HG03196 (cell line): ENCODE measurements around the gene CMTM4.
"Not testable (repeated sequence)": the region's sequence is repeated elsewhere in the genome, so short reads cannot be mapped to it uniquely, and the experiment has no call there.

Experiments
- ATAC-seq: cut with Tn5 transposase; IDR thresholded peaks from one replicate; pipeline ENCODE4 v1.9.1; 2021; ENCODE audit not compliant: unreplicated experiment

CMTM4 gene

DNA sequence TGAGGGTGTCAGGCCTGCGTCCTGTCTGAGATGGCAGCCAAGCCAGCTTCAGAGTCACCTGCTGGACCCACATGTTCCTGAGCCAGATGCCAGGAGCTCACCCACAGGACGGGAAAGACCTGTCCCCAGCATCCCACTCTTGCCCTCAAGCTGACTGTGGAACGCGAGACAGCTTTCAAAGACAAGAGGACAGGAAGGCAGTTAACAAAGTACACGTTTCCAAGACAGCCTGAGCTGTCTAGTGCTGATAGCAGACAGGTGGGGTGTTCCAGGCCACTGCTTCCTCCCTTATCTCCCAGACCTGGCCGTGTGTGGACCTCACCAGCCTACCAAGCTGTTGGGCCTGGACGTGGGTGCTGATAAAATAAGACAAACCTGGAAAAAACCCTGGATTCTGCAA is 78.8 kb downstream of the CMTM4 start:
- no peak for ATAC-seq

DNA sequence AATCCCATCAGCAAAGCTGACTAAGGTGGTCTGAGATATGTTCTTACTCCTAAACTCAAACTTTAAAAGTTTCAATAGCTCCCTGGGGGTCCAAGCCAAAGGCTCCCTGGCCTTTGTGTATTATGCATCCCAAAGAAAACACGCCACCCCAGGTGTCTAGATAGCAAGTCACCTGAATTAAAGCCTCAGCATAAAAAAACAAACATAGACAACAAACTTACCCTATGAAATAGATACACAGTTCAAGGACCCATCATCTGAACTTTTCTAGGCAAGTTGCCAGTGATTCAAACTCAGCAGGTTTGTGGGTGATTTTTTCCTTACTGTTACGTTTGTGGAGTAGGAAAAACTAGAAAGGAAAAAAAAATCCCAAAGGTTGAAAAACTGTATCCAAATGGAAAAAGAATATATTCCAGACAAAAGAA is 79.5 kb downstream of the CMTM4 start:
- no peak for ATAC-seq

DNA sequence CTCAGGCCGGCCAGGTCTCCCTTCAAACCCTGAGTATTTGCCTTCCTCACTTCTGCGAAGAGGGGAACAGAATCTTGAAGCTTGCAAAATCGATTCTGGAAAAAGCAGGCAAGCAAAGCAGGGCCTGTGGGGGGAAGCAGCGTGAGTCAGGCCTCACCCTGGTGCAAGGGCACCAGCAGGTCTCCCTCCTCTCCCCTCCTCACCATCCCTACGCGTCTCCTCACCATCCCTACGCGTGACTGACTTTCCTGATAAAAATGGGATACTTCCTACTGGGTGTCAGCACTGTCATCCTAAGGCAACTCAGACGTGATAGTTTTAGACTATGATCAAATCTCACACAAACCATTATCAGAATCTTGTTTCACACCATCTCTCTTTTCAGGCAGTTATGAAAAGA is 80.0 kb downstream of the CMTM4 start:
- ATAC-seq = no peak

DNA sequence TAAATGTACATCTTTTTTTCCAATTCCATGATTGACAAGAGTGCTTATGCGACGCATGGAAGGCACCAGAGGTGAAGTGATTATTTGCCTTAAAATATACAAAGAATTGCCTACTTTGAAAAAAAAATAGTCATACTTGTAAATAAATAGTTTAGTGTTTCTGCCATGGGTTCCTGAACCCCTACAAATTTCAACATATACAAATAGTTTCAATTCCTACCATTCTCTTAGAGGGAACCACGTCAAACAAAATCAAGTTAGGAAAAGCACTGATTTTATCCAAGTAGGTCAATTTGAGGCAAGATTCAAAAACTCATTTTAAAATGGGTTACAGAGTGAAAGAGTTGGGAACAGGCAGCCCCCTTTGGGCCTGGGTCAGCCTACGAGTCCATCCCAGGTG is 80.4 kb downstream of the CMTM4 start:
- ATAC-seq = no peak

DNA sequence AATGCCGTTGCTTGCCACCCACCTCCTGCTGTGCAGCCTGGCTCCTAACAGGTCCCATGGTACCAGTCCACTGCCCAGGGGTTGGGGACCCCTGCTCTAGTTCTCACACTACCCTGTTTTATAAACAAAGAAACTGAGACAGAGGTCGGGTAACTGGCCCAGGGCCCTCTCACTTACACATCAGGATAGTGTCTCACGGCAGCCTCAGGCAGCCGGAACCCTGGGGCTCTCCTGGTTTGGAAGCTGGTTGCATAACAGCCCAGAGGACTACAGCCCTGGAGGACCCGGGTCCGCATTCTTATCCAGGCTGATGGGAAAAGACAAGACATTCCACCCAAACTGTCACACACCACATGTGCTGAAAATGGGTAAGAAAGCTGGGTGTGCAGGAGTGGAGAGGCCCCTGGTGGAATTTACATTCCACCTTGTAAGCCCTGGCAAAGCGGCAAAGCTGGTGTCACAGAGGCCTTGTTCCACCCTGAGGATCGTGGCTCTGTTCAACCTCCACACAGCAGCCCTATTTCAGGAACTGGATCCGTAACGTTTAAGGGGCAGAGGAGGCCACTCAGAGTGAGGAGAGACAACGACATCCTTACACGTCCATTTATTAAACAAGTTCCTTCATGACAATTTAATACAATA is 82.3 kb downstream of the CMTM4 start:
- no peak for ATAC-seq

DNA sequence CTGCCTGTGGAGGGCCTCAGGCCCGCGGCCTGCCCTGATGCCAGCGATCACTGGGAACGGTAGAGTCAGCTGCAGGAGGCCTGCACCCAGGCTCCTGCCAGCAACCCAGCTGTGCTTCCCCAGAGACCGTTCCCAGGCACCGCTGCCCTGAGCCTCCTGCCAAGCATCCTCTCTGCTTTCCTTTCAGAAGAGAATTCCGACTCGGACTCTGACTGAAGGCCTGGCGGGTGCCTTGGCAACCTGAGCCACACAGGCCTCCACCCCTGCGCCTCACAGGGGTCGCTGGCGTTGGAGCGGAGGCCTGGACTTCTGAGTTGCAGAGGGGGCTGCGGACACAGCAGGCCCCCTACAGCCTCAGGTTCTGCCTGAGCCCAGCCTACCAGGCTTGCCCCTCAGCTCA is 84.1 kb downstream of the CMTM4 start:
- no peak for ATAC-seq

DNA sequence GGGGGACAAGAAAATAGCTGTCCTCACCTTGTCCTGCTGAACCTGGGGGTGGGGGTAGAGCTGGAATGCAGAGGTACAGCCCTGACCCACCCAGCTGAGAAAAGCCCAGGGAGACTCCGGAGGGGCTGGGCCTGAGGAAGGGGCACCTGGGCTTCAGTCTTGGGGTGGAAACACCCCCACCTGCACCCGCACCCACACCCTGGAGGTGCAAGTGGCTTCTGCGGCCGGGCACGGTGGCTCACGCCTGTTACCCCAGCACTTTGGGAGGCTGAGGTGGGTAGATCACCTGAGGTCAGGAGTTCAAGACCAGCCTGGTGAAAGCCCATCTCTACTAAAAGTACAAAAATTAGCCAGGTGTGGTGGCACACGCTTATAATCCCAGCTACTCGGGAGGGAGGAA is 84.6 kb downstream of the CMTM4 start:
- not testable (repeated sequence) for ATAC-seq

DNA sequence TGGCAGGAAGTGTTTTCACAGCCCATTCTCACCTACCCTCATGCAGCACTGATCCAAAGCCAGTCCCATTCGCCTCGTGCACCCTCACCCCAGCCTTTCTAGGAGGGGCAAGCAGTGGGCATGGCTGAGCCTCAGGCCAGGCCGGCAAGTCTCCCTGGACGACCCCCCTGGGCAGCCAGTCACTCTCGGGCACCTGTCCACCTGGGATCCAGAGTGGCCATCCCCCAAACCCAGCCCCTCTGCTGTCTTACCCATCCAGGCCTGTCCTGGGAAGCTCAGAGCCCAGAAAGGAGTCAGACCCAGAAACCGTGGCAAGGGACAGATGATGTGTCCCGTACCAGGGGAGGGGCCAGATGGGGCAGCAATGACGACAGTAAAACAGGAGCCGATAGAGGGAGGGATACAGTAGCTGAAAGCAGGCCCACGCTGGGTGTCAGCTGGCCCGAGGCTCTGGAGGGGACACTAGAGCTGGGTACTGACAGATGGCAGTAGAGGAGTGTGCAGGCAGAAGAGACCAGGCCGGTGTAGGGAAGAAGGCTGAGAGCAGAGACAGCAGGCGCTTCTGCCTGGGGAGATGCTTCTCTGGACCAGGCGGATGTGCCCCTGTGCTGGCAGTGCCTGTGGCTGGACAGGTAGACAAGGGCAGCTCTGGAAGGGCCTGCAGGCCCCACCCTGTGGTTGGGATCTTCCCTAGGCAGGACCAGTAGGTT is 86.3 kb downstream of the CMTM4 start:
- no peak for ATAC-seq

DNA sequence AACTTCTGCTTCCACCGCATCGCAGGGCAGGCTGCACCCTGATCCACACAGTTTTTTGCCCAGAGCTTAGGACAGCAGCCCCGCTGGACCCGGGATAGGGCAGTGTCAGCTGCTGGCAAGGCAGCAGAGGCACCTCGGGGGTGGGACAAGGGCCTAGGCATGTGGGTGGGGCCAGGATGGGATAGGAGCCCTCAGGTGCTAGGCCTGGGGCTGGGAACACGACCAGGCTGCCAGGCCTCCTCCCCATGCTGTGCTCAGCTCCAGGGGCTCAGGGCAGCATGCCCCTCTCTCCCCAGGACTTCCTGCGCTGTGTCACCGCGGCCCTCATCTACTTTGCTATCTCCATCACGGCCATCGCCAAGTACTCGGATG is 87.4 kb downstream of the CMTM4 start:
- ATAC-seq = no peak

DNA sequence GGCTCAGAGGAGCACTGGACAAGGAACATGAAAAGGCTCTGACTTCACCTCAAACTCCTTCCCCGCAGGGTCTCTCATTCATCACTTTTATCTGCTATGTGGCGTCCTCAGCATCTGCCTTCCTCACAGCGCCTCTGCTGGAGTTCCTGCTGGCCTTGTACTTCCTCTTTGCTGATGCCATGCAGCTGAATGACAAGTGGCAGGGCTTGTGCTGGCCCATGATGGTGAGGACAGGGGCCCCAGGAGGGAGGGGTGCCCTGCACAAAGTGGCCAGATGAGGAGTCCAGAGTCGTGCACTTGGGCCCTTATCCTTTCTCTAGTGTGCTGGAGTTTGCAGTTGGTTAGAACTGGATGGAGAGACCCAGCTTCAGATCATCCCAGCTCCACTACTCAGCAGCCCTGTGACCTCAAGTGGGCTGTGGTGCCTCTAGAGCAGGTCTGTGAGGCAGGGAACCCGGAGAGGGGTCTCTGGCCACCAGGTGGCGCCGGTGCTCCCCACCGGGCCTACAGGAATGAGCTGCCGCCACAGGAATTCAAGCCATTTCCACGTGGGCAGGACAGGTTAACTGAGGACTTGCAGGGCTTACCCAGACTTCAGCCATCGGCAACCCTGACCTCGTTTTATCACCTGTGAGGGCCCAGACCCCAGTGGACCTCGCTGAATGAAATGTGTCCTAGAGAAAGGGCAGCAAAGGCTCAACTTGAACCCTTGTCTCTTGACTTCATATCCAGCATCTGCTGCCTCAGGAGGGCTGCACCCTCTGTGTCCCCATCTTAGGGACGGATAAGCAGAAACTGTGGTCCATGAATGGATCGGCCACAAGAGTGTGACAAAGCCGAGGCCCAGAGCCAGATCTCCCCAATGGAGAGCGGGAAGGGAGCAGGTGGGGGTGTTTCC is 88.1 kb downstream of the CMTM4 start:
- no peak for ATAC-seq

DNA sequence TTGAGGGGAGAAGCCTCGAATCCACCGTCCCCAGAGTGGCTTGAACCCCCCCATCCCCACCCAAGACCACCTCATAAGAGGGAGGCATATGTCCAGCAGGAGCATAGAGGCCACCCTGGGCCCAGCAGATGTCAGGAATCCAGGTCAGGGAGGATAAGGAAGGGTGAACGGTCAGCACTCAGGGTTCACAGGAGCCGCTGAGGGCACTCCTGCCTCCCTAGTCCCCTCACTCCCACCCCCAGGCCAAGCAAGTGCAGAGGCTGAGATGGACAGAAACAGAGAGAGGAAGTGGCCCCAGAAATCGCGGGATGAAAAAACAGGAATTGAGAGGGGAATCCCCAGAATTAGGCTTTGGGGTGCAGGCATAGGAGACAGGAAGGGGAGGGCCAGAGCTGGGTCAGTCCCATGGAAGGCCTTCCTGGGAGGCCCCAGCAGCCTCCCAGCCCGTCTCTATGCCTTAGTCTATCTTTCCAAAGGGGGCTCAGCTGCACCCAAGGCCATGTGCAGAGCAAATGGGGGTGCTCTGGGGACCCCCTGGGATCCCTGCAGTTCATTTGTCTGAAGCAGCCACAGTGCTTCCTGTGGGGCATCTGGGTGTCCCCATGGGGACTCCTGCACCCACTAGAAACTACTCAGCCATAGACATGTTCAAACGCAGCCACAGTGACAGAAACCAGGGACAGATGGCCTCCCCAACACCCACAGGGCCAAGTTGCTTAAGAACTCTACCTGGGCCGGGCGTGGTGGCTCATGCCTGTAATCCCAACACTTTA is 90.4 kb downstream of the CMTM4 start:
- ATAC-seq = peak; percentile 70

DNA sequence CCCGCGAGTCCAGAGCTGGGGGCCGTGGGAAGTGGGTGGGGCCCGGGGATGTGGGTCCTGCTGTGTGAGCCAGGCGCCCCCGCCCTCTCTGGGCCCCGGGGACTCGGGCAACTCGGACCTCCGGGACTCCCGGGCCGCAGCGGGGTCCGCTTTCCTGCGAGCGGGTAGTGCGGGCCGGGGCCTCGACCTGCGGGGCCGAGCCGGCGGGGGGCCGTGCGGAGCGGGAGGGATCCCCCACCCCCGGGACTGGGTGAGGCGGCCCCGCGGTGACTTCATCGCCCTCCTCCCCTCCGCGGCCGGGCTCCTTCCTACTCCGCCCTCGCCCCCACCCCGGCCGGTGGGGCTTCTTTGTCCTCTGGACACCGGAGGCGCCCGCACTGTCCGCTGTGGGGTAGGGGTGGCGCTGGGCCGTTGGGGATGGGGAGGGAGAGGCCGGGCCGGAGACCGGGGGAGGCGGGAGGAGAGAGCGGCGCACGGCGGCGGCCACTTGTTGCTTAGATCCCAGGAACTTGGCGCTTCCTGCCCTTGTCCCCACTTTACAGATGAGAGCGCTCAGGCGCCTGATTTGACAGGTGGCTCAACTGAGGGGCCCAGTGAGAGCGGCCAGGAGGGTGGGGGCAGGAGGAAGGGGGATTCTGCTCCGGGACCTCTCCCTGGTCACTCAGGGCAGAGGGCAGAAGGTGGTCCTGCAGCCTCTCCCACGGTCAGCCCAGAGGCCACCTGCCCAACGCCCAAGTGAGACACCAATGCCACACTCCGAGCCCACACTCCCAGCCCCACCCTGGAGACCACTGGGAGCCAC is 91.2 kb downstream of the CMTM4 start:
- no peak for ATAC-seq

DNA sequence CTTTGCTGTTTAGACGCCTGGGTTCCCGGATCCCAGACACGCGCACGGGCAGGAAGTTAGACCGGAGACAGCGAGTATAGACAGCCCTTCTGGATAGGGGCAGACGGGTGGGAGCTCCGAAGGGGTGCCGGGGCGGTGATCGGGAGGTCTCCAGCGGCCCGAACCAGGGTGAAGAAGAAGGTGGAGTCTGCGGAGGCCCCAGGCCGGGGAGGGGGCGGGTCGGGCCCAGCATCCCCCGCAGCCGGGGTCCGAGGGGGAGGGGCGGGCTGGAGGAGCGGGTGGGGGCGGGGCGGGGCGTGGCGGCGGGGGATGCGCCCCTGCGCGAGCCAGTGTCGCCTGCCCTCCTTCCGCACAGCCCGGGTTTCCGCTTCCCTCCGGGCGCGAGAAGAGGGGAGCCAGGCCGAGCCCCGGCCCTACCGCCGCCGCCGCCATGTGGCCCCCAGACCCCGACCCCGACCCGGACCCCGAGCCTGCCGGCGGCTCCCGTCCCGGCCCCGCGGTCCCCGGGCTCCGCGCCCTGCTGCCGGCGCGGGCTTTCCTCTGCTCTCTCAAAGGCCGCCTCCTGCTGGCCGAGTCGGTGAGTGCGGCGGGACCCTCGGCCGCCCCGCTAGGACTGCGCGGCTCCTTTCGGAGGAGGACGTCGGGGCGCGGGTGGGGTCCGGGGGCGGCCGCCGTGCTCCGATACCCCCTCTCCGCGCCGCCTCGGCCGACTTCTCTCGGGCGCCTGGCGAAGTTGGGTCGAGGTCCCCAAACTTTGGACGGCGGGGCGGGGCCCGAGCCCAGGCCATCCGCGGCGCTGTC is 92.0 kb downstream of the CMTM4 start, which contains the start of gene CMTM3:
Gene CMTM3, plus strand, starts transcription at position 329 of the 801 bp plus-strand sequence. Its CDS starts 102 bp downstream, at position 431.
- no peak for ATAC-seq

DNA sequence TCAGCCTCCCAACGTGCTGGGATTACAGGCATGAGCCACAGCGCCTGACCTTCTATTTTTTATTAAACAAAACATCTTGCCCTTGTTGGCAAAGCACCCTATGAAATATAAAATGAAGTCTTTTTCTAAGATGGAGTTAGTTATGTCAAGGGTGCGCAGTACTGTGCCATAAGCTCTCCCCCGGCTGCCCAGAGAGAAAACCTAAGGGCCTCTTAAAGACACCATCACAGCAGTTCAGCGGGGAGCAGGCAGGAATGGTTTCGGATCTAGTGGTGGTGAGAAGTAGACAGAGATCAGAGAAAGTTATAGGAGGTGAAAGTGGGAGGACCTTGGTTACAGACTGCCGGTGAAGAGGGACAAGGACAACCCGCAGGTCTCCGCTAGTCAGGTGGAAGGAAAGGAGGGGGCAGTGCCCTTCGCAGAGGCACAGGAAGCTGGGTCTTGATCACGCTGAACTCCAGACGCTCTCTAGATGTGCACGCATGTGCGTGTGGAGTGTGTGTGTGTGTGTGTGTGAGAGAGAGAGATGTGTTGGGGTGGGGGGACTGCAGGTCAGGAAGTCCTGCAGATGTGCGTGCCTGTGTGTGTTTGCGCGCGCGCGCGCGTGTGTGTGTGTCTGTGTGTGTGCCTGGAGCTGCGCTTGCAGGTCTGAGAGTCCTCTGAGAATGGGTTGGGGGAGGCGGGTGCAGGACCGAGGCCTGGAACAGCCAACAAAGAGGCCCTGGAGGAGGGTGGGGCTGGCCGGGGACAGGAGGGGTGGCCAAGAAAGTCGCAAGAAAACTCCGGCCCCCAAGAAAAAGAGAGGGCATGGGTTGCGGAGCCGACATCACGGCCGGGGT is 92.8 kb downstream of the CMTM4 start:
- ATAC-seq = no peak

DNA sequence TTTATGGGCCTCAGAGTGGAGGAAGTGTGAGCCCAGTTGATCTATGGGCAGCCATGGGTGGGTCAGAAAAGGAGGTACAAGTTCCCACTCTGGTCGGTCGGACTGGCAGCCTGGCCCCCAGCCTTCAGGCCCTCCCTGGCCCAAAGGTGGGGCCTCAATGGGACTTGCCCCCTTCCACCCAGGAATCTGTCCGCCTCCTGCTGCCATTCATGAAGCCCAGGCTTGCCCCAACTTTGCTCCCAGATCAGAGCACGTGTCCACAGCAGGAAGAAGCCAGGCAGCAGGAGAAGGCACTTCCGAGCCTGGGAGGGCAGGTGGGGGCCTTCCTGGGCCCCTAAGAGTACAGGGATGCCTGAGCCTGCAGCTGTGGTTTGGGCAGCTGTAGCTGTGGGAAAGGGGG is 95.1 kb downstream of the CMTM4 start:
- ATAC-seq = no peak

DNA sequence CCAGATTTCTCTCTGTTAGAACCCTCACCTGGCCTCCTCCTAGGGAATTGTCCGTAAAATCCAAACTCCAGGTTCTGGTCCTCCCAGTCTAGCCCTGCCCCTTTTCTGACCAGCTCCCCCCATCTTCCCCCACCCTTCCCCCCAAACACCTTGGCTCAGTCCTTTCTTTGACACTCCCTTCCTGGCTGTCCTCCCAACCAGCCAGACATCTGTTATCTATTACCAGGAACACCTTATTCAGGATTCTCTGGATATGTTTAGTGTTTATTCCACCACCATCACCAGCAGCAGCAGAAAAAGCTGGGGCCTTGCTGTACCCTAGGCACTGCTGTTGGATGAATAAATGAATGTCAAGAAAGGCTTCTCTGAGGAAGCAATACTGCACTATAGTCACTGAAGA is 96.1 kb downstream of the CMTM4 start:
- ATAC-seq = no peak

DNA sequence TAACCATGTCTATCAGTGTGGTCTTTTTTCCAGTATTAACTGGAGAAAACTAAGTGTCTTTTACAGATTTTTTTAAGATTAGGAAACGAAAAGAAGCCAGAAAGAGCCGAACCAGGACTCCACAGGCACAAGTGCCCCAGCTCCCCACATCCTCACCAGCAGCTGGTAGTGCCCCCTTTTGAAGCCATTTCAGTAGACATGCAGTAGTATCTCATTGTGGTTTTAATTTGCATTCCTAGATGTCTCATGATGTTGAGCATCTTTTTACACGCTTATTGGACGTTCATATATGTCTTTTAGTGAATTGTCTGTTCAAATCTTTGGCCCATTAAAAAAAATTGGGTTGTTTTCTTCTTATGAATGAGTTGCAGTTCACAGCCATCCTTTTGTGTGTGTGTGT is 96.8 kb downstream of the CMTM4 start:
- ATAC-seq = no peak

DNA sequence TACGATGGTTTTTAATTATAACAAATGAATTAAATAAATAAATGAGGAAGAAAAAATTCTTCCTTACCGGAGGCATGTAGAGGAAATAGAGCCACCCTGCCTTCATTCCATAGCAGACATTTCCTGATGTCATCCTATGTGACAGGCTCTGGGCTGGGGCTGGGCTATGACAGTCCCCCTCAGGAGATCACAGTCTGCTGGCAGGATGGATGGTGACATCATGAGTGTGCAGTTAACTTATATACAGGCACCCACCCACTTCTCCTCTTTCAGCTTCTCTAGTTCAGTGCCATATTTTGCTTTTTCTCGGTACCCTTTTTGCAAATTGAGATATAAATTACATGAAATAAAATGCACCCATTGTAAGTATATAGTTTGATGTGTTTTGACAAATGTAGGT is 98.4 kb downstream of the CMTM4 start:
- no peak for ATAC-seq
